ENCODE data around the gene AUNIP. TPM values are rescaled to one million over a fixed set of nuclear protein-coding genes. Genes with fewer than 3 reads are reported as not detected.

Gene AUNIP
- total RNA-seq, result not detected
- long read RNA-seq, result 0 reads

GRCh38 chr1:25858906-25859789 lies at the start of gene AUNIP:
TSS of gene AUNIP (minus strand) at chr1:25859457. CDS start at chr1:25859357, 100 bp downstream.
- peak; percentile 97 for DNase-seq (ENCODE audit: low spot score)

GRCh38 chr1:25909040-25909439 lies 49.8 kb upstream of the AUNIP start:
- no peak for DNase-seq (ENCODE audit: low spot score)

GRCh38 chr1:25908161-25908560 lies 48.9 kb upstream of the AUNIP start:
- no peak for DNase-seq (ENCODE audit: low spot score)

- DNase-seq (ENCODE audit: low spot score), result no peak
These were observed 48.3 kb upstream of the AUNIP start for GRCh38 chr1:25907601-25908000.

- no peak for DNase-seq (ENCODE audit: low spot score)
These were observed 47.5 kb upstream of the AUNIP start for GRCh38 chr1:25906644-25907300.

GRCh38 chr1:25905680-25906643 lies 46.7 kb upstream of the AUNIP start, which contains the start of gene STMN1:
TSS of gene STMN1 (minus strand) at chr1:25906419. CDS start at chr1:25904676, 1,743 bp downstream.
- DNase-seq (ENCODE audit: low spot score), result peak; percentile 96

GRCh38 chr1:25904943-25905679 lies 45.9 kb upstream of the AUNIP start:
- peak; percentile 99 for DNase-seq (ENCODE audit: low spot score)

GRCh38 chr1:25903986-25904385 lies 44.7 kb upstream of the AUNIP start:
- no peak for DNase-seq (ENCODE audit: low spot score)

- no peak for DNase-seq (ENCODE audit: low spot score)
These were observed 43.2 kb upstream of the AUNIP start for GRCh38 chr1:25902462-25902861.

GRCh38 chr1:25900219-25900618 lies 41.0 kb upstream of the AUNIP start:
- DNase-seq (ENCODE audit: low spot score), result no peak

GRCh38 chr1:25899792-25900191 lies 40.5 kb upstream of the AUNIP start:
- no peak for DNase-seq (ENCODE audit: low spot score)

- no peak for DNase-seq (ENCODE audit: low spot score)
These were observed 39.2 kb upstream of the AUNIP start for GRCh38 chr1:25898223-25899015.

- no peak for DNase-seq (ENCODE audit: low spot score)
These were observed 38.5 kb upstream of the AUNIP start for GRCh38 chr1:25897754-25898153.

GRCh38 chr1:25896266-25896665 lies 37.0 kb upstream of the AUNIP start:
- DNase-seq (ENCODE audit: low spot score), result no peak

- DNase-seq (ENCODE audit: low spot score), result peak; percentile 96
These were observed 36.2 kb upstream of the AUNIP start for GRCh38 chr1:25895365-25895990.

GRCh38 chr1:25893116-25893515 lies 33.9 kb upstream of the AUNIP start:
- no peak for DNase-seq (ENCODE audit: low spot score)

GRCh38 chr1:25891606-25892005 lies 32.3 kb upstream of the AUNIP start:
- no peak for DNase-seq (ENCODE audit: low spot score)

GRCh38 chr1:25890239-25891034 lies 31.2 kb upstream of the AUNIP start:
- DNase-seq (ENCODE audit: low spot score), result no peak

All from mesenteric fat pad (tissue), 1 donor.